Spleen (tissue), 13 donors: ENCODE data around the gene AUP1. TPM values are rescaled to one million over a fixed set of nuclear protein-coding genes. Genes with fewer than 3 reads are reported as not detected.

ENCODE experiments used
- DNase-seq: peaks from one replicate; pipeline ENCODE4 v3.0.0-alpha.2; 2020
- H3K27ac ChIP-seq, 8 donors: fragments of 200-600 bp; sonication (generic) in 7 of 8; 1 replicate in 4 of 8; 2 replicates in 4 of 8; pipeline versions ENCODE4 v1.5.0 to v1.8.0; 2016 to 2021; ENCODE audit warnings: inconsistent platforms in 4 of 8, mild to moderate bottlenecking in 4 of 8, moderate library complexity in 1 of 8
- H3K27me3 ChIP-seq, 7 donors: fragments of 200-600 bp; sonication (generic) in 6 of 7; replicated peaks in 1 of 7; 1 replicate in 4 of 7; 2 replicates in 3 of 7; pipeline versions ENCODE4 v1.5.0 to v1.8.0; 2016 to 2021; ENCODE audit warnings: inconsistent platforms in 3 of 7, mild to moderate bottlenecking in 1 of 7
- H3K36me3 ChIP-seq, 6 donors: fragments of 200-600 bp; sonication (generic) in 5 of 6; 1 replicate in 4 of 6; 2 replicates in 2 of 6; pipeline versions ENCODE4 v1.5.0 to v1.8.0; 2016 to 2021; ENCODE audit warnings: inconsistent platforms in 2 of 6
- H3K4me1 ChIP-seq, 6 donors: fragments of 200-600 bp; sonication (generic) in 5 of 6; 1 replicate in 3 of 6; 2 replicates in 3 of 6; pipeline versions ENCODE4 v1.5.0 to v1.8.0; 2016 to 2021; ENCODE audit warnings: inconsistent platforms in 3 of 6
- H3K4me3 ChIP-seq, 8 donors: fragments of 200-600 bp; sonication (generic) in 7 of 8; 1 replicate in 4 of 8; 2 replicates in 4 of 8; pipeline versions ENCODE4 v1.5.0 to v1.8.0; 2016 to 2021; ENCODE audit warnings: inconsistent platforms in 4 of 8, mild to moderate bottlenecking in 4 of 8, moderate library complexity in 2 of 8
- H3K9me3 ChIP-seq, 8 donors: fragments of 200-600 bp; sonication (generic) in 7 of 8; 1 replicate in 4 of 8; 2 replicates in 4 of 8; pipeline versions ENCODE4 v1.5.0 to v1.8.0; 2016 to 2021; ENCODE audit warnings: inconsistent platforms in 4 of 8
- CTCF ChIP-seq, 11 experiments: fragments of 200-600 bp in 7 of 11; fragments of 450-650 bp in 4 of 11; sonication (generic) in 4 of 11; IDR thresholded peaks in 8 of 11; conservative IDR thresholded peaks in 3 of 11; 1 replicate in 7 of 11; 2 replicates in 4 of 11; pipeline versions ENCODE4 v1.4.0 to v1.8.0; 2016 to 2021; ENCODE audit warnings: antibody characterized with exemption in 11 of 11, inconsistent platforms in 4 of 11, mild to moderate bottlenecking in 1 of 11
- POLR2A ChIP-seq, 3 donors: fragments of 450-650 bp; IDR thresholded peaks; one replicate each; pipeline ENCODE4 v1.5.1; 2017; ENCODE audit warnings: antibody characterized with exemption in 3 of 3, mild to moderate bottlenecking in 1 of 3
- POLR2AphosphoS5 ChIP-seq, 3 donors: sonication (generic); formaldehyde crosslinking; IDR thresholded peaks; one replicate each; pipeline ENCODE4 v1.5.1; 2017; ENCODE audit warnings: antibody characterized with exemption in 3 of 3
- WGBS, 5 donors: extraction: QIAGEN DNeasy Blood & Tissue Kit in 3 of 5; methylation state at CpG; one replicate each; pipeline versions ENCODE4 v1.1.5 to v1.1.7; 2013 to 2018; 5-methylcytosine and 5-hydroxymethylcytosine counted together
- intact Hi-C: fragments of 100-400 bp; cut with DNase I; formaldehyde crosslinking; loops from one replicate; pipeline ENCODE4 v1.15.0; 2023; ENCODE audit warnings: low total_unique reads
- long read RNA-seq, 2 donors: transcript quantifications; one replicate each; lab custom pipeline, GENCODE V29; 2026
- polyA plus RNA-seq, 3 donors: library from polyadenylated mRNA; stranded (reverse); fragments of 200-250 nt; gene quantifications; one replicate each; pipeline ENCODE4 v1.2.1, GENCODE V29; 2013
- total RNA-seq, 7 donors: library from RNA; depleted of rRNA in 3 of 7; stranded (reverse); fragments of >200 nt in 3 of 7; fragmentation: NEBNext Ultra II Directional in 4 of 7; extraction: Animal tissue kit (Norgen Biotek cat#: 25700) in 4 of 7; gene quantifications; one replicate each; pipeline versions ENCODE4 v1.1.0 to v1.2.1, GENCODE V29; 2016 to 2021
- donor health status: healthy with polysubstance abuse.
- donor health status: DM: no; HTN: no; CAD: no; lungs with moderate emphysema.
- donor health status: DM: no; HTN: no; CAD: no.
- donor health status: Bipolar disorder and iron deficiency.
- donor health status: healthy.
- donor health status: DM: no; HTN: no; CAD: no.
- donor health status: DM: yes; HTN: yes; CAD: no.

Gene AUP1, protein sequence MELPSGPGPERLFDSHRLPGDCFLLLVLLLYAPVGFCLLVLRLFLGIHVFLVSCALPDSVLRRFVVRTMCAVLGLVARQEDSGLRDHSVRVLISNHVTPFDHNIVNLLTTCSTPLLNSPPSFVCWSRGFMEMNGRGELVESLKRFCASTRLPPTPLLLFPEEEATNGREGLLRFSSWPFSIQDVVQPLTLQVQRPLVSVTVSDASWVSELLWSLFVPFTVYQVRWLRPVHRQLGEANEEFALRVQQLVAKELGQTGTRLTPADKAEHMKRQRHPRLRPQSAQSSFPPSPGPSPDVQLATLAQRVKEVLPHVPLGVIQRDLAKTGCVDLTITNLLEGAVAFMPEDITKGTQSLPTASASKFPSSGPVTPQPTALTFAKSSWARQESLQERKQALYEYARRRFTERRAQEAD
- total RNA-seq: 100 to 1,000 TPM; 107 to 182 (median 125) TPM
- 100 to 1,000 TPM; 140 to 226 (median 223) TPM for polyA plus RNA-seq
- long read RNA-seq, donor 1, transcript AUP1-201 (12 exons, 1,695 nt): major isoform, 18 of 48 reads
- long read RNA-seq, donor 1, partial matches to known transcripts: 25 of 48 reads
- long read RNA-seq, donor 1, other reads (novel, unspliced or antisense): 0 of 48 reads
- long read RNA-seq, donor 2, transcript AUP1-201 (12 exons, 1,695 nt): major isoform, 14 of 35 reads
- long read RNA-seq, donor 2, partial matches to known transcripts: 17 of 35 reads
- long read RNA-seq, donor 2, other reads (novel, unspliced or antisense): 0 of 35 reads

GRCh38 chr2:74529357-74530238 lies at the start of gene AUP1, which contains the start of gene HTRA2:
Gene AUP1 (minus strand): TSS chr2:74529706. CDS start chr2:74529629, 77 bp downstream.
Gene HTRA2 (plus strand): TSS chr2:74529933. CDS start chr2:74530007, 74 bp downstream.
- TF ChIP-seq POLR2AphosphoS5 (IDR thresholded peaks at IDR 0.05) (peak; percentile 94 to 98 (median 95)), CTCF (IDR thresholded peaks at IDR 0.05 in 8 of 11, conservative IDR thresholded peaks at IDR 0.05 in 3 of 11) (peak in 5 of 11 experiments; percentile 8 to 33 (median 27)), POLR2A (IDR thresholded peaks at IDR 0.05) (peak in 1 of 3 donors; percentile 66)
- peaks cover 0 to 72% (median 43%) of the 10 kb centered on the region in 6 donors for H3K36me3 ChIP-seq
- no peaks in the 10 kb centered on the region for H3K27me3 ChIP-seq
- 0 to 1% (median 0%) methylated on average over 33 to 87 of the region's 87 CpGs for WGBS, 5 donors
- H3K4me1 ChIP-seq: peaks cover 20 to 59% (median 38%) of the 10 kb centered on the region in 6 donors
- H3K27ac ChIP-seq: peak within 1 kb of the TSS; percentile 90 to 98 (median 95)
- peak within 1 kb of the TSS; percentile 83 to 98 (median 89) for H3K4me3 ChIP-seq
- intact Hi-C loops: no loop called here
- H3K9me3 ChIP-seq: no peaks in the 10 kb centered on the region
- peak; percentile 100 for DNase-seq

DNA sequence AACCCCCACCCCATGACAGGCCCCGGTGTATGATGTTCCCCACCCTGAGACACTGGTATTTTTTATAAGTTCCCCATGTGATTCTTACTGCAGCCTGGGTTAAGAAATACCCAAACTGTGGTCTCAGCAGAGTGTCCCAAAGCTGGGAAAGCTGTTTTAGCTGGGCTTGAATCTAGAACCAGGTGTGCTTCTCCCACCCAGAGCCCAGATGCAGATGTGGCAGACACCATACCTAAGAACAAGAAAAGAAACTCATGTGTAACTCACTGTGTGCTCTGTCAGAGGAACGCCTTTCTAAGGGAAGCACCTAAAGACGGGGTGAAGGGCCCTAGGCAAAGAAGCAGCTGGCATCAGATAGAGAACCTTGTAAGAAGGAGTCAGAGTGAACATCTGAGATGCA lies 48.9 kb upstream of the AUP1 start:
- H3K27me3 ChIP-seq: no peaks in the 10 kb centered on the region
- H3K27ac ChIP-seq: peak overlapping the region in 3 of 8 donors; percentile 75 to 79 (median 78)
- H3K4me1 ChIP-seq: peaks cover 8 to 58% (median 33%) of the 10 kb centered on the region in 6 donors
- no peaks in the 10 kb centered on the region for H3K9me3 ChIP-seq
- intact Hi-C loops: no loop called here
- no peak for DNase-seq
- 46 to 76% (median 69%) methylated on average over 3 of the region's 3 CpGs for WGBS, 5 donors
- no peak overlapping the region for H3K4me3 ChIP-seq
- TF ChIP-seq POLR2AphosphoS5 (IDR thresholded peaks at IDR 0.05): no peak
- TF ChIP-seq POLR2A (IDR thresholded peaks at IDR 0.05): no peak
- TF ChIP-seq CTCF (IDR thresholded peaks at IDR 0.05 in 8 of 11, conservative IDR thresholded peaks at IDR 0.05 in 3 of 11): no peak
- no peaks in the 10 kb centered on the region for H3K36me3 ChIP-seq

DNA sequence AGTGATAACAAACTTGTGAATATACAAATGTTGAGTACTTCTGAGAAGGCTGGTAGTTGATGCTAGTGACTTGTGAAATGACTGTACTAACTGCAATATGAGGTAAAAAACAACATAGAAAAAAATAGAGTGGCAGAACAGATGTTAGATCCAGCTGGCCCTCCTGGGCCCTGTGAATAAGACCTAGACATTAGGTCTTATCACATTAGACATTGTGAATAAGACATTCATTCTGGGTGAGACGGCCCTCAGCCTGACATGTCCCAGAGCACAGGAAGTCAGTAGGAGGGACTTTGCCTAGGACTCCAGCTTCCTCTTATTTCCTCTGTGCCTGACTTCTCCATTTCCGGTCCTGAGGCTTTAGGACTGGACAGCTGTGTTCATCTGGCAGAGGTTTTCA lies 47.9 kb upstream of the AUP1 start:
- peak overlapping the region in 1 of 8 donors; percentile 27 for H3K4me3 ChIP-seq
- WGBS, 5 donors: 3 to 18% (median 10%) methylated on average over 2 of the region's 2 CpGs
- intact Hi-C loops: no loop called here
- no peaks in the 10 kb centered on the region for H3K27me3 ChIP-seq
- no peaks in the 10 kb centered on the region for H3K36me3 ChIP-seq
- no peak for DNase-seq
- H3K27ac ChIP-seq: peak overlapping the region in 7 of 8 donors; percentile 52 to 79 (median 69)
- peaks cover 8 to 64% (median 35%) of the 10 kb centered on the region in 6 donors for H3K4me1 ChIP-seq
- no peaks in the 10 kb centered on the region for H3K9me3 ChIP-seq
- no peak for TF ChIP-seq POLR2A (IDR thresholded peaks at IDR 0.05)
- TF ChIP-seq POLR2AphosphoS5 (IDR thresholded peaks at IDR 0.05): no peak
- no peak for TF ChIP-seq CTCF (IDR thresholded peaks at IDR 0.05 in 8 of 11, conservative IDR thresholded peaks at IDR 0.05 in 3 of 11)
